ENCODE measurements around the gene RPS27L. TPM values are rescaled to one million over a fixed set of nuclear protein-coding genes. Genes with fewer than 3 reads are reported as not detected.
"Not testable (repeated sequence)": the region's sequence is repeated elsewhere in the genome, so short reads cannot be mapped to it uniquely, and the experiment has no call there.

RPS27L gene
- total RNA-seq, 1 experiment from 2014 or later: 133 TPM

DNA sequence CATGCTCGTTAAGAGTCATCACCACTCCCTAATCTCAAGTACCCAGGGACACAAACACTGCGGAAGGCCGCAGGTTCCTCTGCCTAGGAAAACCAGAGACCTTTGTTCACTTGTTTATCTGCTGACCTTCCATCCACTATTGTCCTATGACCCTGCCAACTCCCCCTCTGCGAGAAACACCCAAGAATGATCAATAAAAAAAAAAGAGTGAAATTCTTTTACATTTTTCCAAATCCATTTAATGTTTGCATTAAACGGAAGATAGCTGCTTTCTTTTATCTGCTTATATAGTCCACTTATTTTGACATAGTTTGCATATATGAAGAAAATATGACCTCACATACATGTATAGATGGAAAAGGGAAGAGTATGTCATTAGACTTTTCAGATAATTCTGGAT, 57.7 kb downstream of the RPS27L start:
- H3K4me3 Mint-ChIP-seq; DNase-seq (ENCODE audit: low spot score); H3K27me3 Mint-ChIP-seq (ENCODE audit: low read depth); CTCF ChIA-PET; H3K27ac Mint-ChIP-seq; H3K4me1 Mint-ChIP-seq; POLR2A ChIA-PET; ATAC-seq: not testable (repeated sequence)
- H3K36me3 Mint-ChIP-seq: peaks cover 14% of the 10 kb centered on the region
- H3K9me3 Mint-ChIP-seq: peaks cover 23% of the 10 kb centered on the region

DNA sequence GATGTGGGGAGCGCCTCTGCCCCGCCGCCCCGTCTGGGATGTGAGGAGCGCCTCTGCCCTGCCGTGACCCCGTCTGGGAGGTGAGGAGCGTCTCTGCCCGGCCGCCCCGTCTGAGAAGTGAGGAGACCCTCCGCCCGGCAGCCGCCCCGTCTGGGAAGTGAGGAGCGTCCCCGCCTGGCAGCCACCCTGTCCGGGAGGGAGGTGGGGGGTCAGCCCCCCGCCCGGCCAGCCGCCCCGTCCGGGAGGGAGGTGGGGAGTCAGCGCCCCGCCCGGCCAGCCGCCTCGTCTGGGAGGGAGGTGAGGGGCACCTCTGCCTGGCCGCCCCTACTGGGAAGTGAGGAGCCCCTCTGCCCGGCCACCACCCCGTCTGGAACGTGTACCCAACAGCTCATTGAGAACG, 58.4 kb downstream of the RPS27L start:
- CTCF ChIA-PET; H3K4me3 Mint-ChIP-seq; H3K27ac Mint-ChIP-seq; ATAC-seq; H3K27me3 Mint-ChIP-seq (ENCODE audit: low read depth); POLR2A ChIA-PET; H3K4me1 Mint-ChIP-seq; DNase-seq (ENCODE audit: low spot score): not testable (repeated sequence)
- H3K9me3 Mint-ChIP-seq: peaks cover 21% of the 10 kb centered on the region
- peaks cover 14% of the 10 kb centered on the region for H3K36me3 Mint-ChIP-seq

Other genes starting within 250 kb of the RPS27L start
- gene TPM1, start 114.7 kb downstream of the RPS27L start, total RNA-seq (2021): 370 to 421 TPM (median 382 TPM) in 3 replicates
- 14.9 to 17.2 TPM (median 14.9 TPM) in 3 replicates for gene LACTB, start 35.6 kb downstream of the RPS27L start, total RNA-seq (2021)
- gene RAB8B, start 32.1 kb upstream of the RPS27L start, total RNA-seq (2021): 30.5 to 34.6 TPM (median 32.5 TPM) in 3 replicates
- gene APH1B, start 120.1 kb upstream of the RPS27L start, total RNA-seq (2021): 22.0 to 27.5 TPM (median 25.0 TPM) in 3 replicates
- gene CA12, start 224.4 kb upstream of the RPS27L start, total RNA-seq (2021): 2.8 to 3.3 TPM (median 2.8 TPM) in 3 replicates